ENCODE measurements around the gene YES1.

Gene YES1

GRCh38 chr18:811892-812375 lies at the start of gene YES1:
YES1 (minus strand) TSS chr18:812242; CDS start chr18:756827, 55,415 bp downstream.
- peak in 1 of 2 experiments; percentile 66 for DNase-seq

GRCh38 chr18:857986-858385 lies 45.9 kb upstream of the YES1 start:
- no peak for DNase-seq

GRCh38 chr18:853471-853870 lies 41.4 kb upstream of the YES1 start:
- DNase-seq: no peak

- no peak for DNase-seq
Measured at GRCh38 chr18:850960-851359, 38.9 kb upstream of the YES1 start.

GRCh38 chr18:849021-849420 lies 37.0 kb upstream of the YES1 start:
- no peak for DNase-seq

- no peak for DNase-seq
Measured at GRCh38 chr18:848062-848861, 36.2 kb upstream of the YES1 start.

- DNase-seq: no peak
Measured at GRCh38 chr18:845152-845819, 33.2 kb upstream of the YES1 start.

- no peak for DNase-seq
Measured at GRCh38 chr18:841647-842370, 29.8 kb upstream of the YES1 start.

- DNase-seq: no peak
Measured at GRCh38 chr18:840516-840915, 28.5 kb upstream of the YES1 start.

- no peak for DNase-seq
Measured at GRCh38 chr18:840023-840408, 28.0 kb upstream of the YES1 start.

- peak; percentile 57 to 80 for DNase-seq
Measured at GRCh38 chr18:839224-840022, 27.4 kb upstream of the YES1 start.

- DNase-seq: no peak
Measured at GRCh38 chr18:837922-838321, 25.9 kb upstream of the YES1 start.

- no peak for DNase-seq
Measured at GRCh38 chr18:834082-834720, 22.2 kb upstream of the YES1 start.

- DNase-seq: no peak
Measured at GRCh38 chr18:833197-833596, 21.2 kb upstream of the YES1 start.

- peak in 1 of 2 experiments; percentile 56 for DNase-seq
Measured at GRCh38 chr18:832085-832681, 20.1 kb upstream of the YES1 start.

GRCh38 chr18:830315-830901 lies 18.4 kb upstream of the YES1 start:
- no peak for DNase-seq

GRCh38 chr18:829432-829831 lies 17.4 kb upstream of the YES1 start:
- no peak for DNase-seq

GRCh38 chr18:827093-827677 lies 15.1 kb upstream of the YES1 start:
- no peak for DNase-seq

- DNase-seq: no peak
Measured at GRCh38 chr18:825891-826585, 14.0 kb upstream of the YES1 start.

- DNase-seq: no peak
Measured at GRCh38 chr18:824179-824578, 12.1 kb upstream of the YES1 start.
